ENCODE results near the gene SCN5A. TPM values are rescaled to one million over a fixed set of nuclear protein-coding genes. Genes with fewer than 3 reads are reported as not detected.

The SCN5A gene
- total RNA-seq, 2 experiments from 2014 or later, result 0.39 to 1.3 TPM

DNA sequence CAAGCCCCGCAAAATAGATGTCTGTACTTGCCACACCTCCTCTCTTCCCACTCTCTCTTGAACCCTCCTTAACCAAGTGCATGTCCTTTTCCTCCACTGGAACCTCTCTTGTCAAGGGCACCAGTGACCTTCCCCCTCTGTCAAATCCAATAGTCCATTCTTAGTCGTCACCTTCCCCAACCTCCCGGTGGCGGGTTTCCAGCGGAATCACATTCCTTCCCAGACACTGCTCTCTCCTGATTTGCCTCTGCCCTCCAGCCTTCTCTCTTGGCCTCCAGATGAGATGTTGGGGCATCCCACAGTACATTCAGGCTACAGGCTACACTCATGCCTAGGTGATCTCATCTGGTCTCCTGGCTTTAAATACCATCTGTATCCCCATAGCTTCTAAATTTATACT, 31.1 kb downstream of the SCN5A start:
- Mint-ChIP-seq H3K27ac (no peak overlapping the region), H3K4me3 (no peak overlapping the region), H3K27me3 (no peaks in the 10 kb centered on the region), H3K36me3 (no peaks in the 10 kb centered on the region), H3K4me1 (no peaks in the 10 kb centered on the region), H3K9me3 (no peaks in the 10 kb centered on the region)
- no peak for DNase-seq

GRCh38 chr3:38617586-38617985, 31.9 kb downstream of the SCN5A start:
- Mint-ChIP-seq H3K36me3 (no peaks in the 10 kb centered on the region), H3K4me3 (no peak overlapping the region), H3K9me3 (no peaks in the 10 kb centered on the region), H3K27ac (no peak overlapping the region), H3K27me3 (no peaks in the 10 kb centered on the region), H3K4me1 (no peaks in the 10 kb centered on the region)
- DNase-seq, result no peak

- Mint-ChIP-seq H3K27ac (no peak overlapping the region), H3K27me3 (no peaks in the 10 kb centered on the region), H3K4me3 (no peak overlapping the region), H3K9me3 (no peaks in the 10 kb centered on the region), H3K4me1 (no peaks in the 10 kb centered on the region), H3K36me3 (no peaks in the 10 kb centered on the region)
- DNase-seq, result no peak
Observed at GRCh38 chr3:38617137-38617536, 32.4 kb downstream of the SCN5A start.

DNA sequence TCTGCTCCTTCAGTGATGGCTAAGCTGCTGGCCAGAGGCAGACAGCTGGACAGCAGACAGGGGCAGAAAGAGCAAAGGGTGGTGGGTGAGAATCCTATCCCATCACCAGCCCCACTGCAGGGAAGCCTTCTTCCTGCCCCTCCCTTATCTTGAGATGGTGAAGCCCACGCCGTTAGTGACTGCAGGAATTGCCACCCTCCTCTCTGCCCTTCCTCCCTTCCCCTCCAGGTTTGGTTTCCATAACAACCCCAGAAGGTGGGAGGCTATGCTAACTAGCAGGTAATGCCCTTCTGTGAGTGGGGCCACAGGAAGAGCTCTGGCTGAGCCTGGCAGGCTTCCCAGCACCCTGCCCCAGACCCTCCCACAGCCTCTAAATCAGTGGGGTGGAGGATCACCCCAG, 32.8 kb downstream of the SCN5A start:
- H3K27ac Mint-ChIP-seq, result no peak overlapping the region
- no peaks in the 10 kb centered on the region for H3K4me1 Mint-ChIP-seq
- no peaks in the 10 kb centered on the region for H3K9me3 Mint-ChIP-seq
- no peaks in the 10 kb centered on the region for H3K27me3 Mint-ChIP-seq
- no peak overlapping the region for H3K4me3 Mint-ChIP-seq
- no peak for DNase-seq
- no peaks in the 10 kb centered on the region for H3K36me3 Mint-ChIP-seq

DNA sequence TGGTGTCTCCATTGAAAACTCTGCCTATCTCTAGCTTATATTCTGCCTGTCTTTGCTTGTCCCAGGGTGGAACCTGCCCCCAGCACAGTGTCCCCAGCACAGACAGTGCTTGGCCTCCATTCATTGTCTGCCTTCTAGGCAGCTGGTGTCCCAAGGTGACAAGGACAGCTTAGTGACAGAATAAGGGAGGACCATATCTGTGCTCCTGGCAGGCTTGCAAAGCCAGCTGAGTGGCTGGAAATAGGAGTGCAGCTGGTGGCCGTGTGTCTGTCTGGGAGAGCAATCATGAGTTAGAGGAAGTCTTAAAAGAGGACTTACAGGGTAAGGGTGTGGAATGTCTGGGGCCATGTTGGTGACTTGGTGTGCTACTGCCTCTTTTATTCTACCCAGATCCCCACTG, 33.4 kb downstream of the SCN5A start:
- Mint-ChIP-seq H3K27ac (no peak overlapping the region), H3K9me3 (no peaks in the 10 kb centered on the region), H3K4me3 (no peak overlapping the region), H3K4me1 (no peaks in the 10 kb centered on the region), H3K36me3 (no peaks in the 10 kb centered on the region), H3K27me3 (no peaks in the 10 kb centered on the region)
- DNase-seq, result no peak

DNA sequence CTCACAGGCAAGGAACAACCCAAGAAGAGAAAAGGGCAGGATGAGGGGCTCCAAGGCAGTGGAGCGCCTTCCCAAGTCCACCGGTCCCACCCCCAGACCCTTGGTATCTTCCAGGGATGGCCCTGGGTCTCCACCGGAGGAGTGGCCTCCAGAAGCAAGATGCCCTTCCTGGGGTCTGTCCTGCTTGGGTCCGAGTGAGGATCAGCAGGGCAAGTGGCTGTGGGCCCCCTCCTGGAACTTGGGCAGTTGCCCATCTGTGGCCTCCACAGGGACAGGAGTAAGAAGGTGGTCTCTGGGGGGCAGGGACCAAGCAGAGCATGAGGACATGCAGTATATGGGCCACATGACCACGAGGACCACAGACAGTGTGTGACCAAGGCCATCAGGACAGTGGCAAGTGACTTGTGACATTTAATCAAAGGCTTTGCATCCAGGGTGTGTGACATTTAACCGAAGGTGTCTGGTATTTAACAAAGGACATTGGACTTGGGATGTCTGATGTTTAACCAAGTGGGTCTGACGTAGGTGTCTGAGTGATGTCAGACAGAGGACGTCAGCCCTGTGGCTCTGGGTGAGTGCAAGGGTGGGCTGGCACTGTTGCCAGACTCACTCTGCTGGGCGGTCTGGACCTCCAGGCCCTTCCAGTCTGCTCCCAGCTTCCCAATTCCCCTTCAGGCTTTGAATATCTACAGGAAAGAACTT, 34.7 kb downstream of the SCN5A start:
- Mint-ChIP-seq H3K36me3 (no peaks in the 10 kb centered on the region), H3K4me3 (no peak overlapping the region), H3K27me3 (no peaks in the 10 kb centered on the region), H3K9me3 (no peaks in the 10 kb centered on the region), H3K27ac (no peak overlapping the region), H3K4me1 (no peaks in the 10 kb centered on the region)
- no peak for DNase-seq

DNA sequence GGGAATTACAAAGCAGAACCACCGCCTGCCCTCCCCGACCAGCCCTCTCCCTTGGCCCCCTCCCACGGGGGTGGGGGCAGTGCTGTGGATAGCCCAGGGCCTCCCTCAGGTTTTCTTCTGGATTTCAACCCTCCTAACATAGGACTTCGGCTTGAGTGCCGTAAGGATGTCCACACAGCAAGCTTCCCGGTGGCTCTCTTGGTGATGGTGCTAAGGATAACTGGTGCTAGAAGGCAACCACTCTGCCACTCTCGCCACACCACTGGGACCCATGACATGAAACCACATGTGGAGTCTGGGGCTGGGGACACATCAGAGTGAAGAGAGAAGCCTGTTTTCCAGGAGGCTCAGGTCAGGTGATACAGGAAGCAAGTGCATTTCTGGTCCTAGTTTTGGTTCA, 35.4 kb downstream of the SCN5A start:
- H3K27me3 Mint-ChIP-seq, result no peaks in the 10 kb centered on the region
- no peak for DNase-seq
- H3K36me3 Mint-ChIP-seq, result no peaks in the 10 kb centered on the region
- no peaks in the 10 kb centered on the region for H3K9me3 Mint-ChIP-seq
- H3K27ac Mint-ChIP-seq, result no peak overlapping the region
- H3K4me1 Mint-ChIP-seq, result no peaks in the 10 kb centered on the region
- H3K4me3 Mint-ChIP-seq, result no peak overlapping the region

- no peak overlapping the region for H3K27ac Mint-ChIP-seq
- DNase-seq, result no peak
- no peaks in the 10 kb centered on the region for H3K4me1 Mint-ChIP-seq
- no peaks in the 10 kb centered on the region for H3K9me3 Mint-ChIP-seq
- H3K27me3 Mint-ChIP-seq, result no peaks in the 10 kb centered on the region
- no peak overlapping the region for H3K4me3 Mint-ChIP-seq
- H3K36me3 Mint-ChIP-seq, result no peaks in the 10 kb centered on the region
Observed at GRCh38 chr3:38613426-38613825, 36.1 kb downstream of the SCN5A start.

GRCh38 chr3:38611866-38612265, 37.6 kb downstream of the SCN5A start:
- H3K9me3 Mint-ChIP-seq, result no peaks in the 10 kb centered on the region

DNA sequence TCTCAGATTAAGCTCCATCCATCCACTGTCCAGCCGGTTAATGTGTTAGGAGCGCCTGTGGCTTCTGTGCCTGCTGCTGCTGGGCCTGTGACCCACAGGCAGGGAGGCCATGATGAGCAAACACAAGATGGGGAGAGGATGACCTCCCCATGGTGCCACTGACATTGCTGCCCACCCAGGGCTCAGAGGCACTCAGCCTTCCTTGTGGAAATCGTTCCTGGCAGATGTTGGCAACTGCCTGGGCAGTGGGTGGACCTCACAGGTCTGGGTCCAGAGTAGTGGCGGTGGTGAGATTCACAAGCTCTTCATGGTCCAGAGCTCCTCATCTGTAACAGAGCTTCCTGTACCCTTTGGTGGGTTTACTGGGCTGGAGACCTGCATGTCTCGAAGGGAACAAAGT, 38.6 kb downstream of the SCN5A start:
- no peak for DNase-seq
- Mint-ChIP-seq H3K27me3 (no peaks in the 10 kb centered on the region), H3K27ac (no peak overlapping the region), H3K36me3 (no peaks in the 10 kb centered on the region), H3K4me3 (no peak overlapping the region), H3K4me1 (no peaks in the 10 kb centered on the region), H3K9me3 (no peaks in the 10 kb centered on the region)

More at GRCh38 chr3:38611866-38612265, 37.6 kb downstream of the SCN5A start:
- Mint-ChIP-seq H3K36me3 (no peaks in the 10 kb centered on the region), H3K27ac (no peak overlapping the region), H3K4me3 (no peak overlapping the region), H3K27me3 (no peaks in the 10 kb centered on the region), H3K4me1 (no peaks in the 10 kb centered on the region)
- no peak for DNase-seq

DNA sequence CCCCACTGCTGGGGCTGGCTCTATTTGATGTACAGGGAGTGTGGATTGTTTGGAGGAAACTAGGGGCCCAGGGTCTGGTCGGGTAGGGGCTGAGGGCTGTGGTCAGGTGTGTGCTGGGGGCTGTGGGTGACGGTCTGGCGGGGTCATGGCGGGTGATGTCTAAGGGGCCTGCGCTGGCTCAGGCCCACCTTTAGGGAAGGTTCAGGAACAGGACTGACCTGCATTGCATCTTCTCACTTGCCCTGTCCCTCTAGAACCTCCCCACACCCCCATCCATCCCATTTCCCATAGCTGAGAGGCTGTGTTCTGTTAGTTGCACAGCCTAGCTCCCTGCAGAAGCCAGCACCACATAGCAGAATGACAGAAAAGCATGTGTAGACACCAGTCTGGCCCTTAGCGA, 39.1 kb downstream of the SCN5A start:
- Mint-ChIP-seq H3K27ac (no peak overlapping the region), H3K4me3 (no peak overlapping the region)

GRCh38 chr3:38609386-38610111, 39.9 kb downstream of the SCN5A start:
- H3K4me3 Mint-ChIP-seq, result no peak overlapping the region
- H3K9me3 Mint-ChIP-seq, result no peaks in the 10 kb centered on the region
- no peaks in the 10 kb centered on the region for H3K36me3 Mint-ChIP-seq
- no peaks in the 10 kb centered on the region for H3K4me1 Mint-ChIP-seq
- DNase-seq, result no peak
- H3K27ac Mint-ChIP-seq, result no peak overlapping the region
- no peaks in the 10 kb centered on the region for H3K27me3 Mint-ChIP-seq

More for the DNA sequence above, 39.1 kb downstream of the SCN5A start:
- DNase-seq, result no peak
- Mint-ChIP-seq H3K4me1 (no peaks in the 10 kb centered on the region), H3K36me3 (no peaks in the 10 kb centered on the region), H3K9me3 (no peaks in the 10 kb centered on the region), H3K27me3 (no peaks in the 10 kb centered on the region)

- H3K9me3 Mint-ChIP-seq, result no peaks in the 10 kb centered on the region
- H3K36me3 Mint-ChIP-seq, result no peaks in the 10 kb centered on the region
- H3K27ac Mint-ChIP-seq, result no peak overlapping the region
- H3K27me3 Mint-ChIP-seq, result no peaks in the 10 kb centered on the region
- DNase-seq, result no peak
- H3K4me3 Mint-ChIP-seq, result no peak overlapping the region
- H3K4me1 Mint-ChIP-seq, result no peaks in the 10 kb centered on the region
Observed at GRCh38 chr3:38608961-38609360, 40.5 kb downstream of the SCN5A start.

DNA sequence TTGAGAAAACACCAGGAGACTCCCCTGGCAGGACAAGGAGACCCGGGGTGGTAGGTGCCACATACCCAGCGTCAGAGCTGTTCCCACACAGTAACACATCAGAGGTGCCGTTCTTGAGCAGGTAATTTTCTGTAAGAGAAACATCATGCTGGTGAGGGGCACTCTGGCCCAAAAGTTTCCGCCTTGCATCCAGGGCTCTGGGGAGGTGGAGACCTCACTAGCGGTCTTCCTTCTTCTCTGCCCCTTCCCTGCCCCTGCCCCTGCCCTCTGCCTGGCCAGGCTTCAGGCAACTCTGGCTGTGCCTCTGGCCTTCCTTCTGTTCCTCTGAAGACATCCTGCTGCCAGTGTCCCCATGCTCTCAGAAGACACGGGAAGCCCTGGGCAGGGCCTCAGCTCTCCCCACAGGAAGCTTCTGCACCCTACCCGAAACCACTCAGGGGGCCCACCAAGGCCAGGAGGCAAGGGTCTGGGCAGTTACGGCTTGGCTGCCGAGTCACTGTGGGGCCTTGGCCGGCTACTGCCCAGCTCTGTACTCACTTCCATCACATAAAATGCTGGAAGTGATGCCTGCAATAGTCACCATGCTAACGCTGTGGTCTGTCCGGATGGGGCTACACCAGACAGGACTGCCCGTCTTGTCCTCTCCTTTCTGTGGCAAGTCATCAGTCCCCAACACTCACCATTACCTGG, 41.3 kb downstream of the SCN5A start:
- no peak overlapping the region for H3K27ac Mint-ChIP-seq
- no peaks in the 10 kb centered on the region for H3K9me3 Mint-ChIP-seq
- H3K27me3 Mint-ChIP-seq, result no peaks in the 10 kb centered on the region

GRCh38 chr3:38606561-38606960, 42.9 kb downstream of the SCN5A start:
- no peak overlapping the region for H3K4me3 Mint-ChIP-seq
- no peaks in the 10 kb centered on the region for H3K27me3 Mint-ChIP-seq
- no peak for DNase-seq
- H3K27ac Mint-ChIP-seq, result no peak overlapping the region
- H3K4me1 Mint-ChIP-seq, result no peaks in the 10 kb centered on the region
- H3K36me3 Mint-ChIP-seq, result no peaks in the 10 kb centered on the region
- H3K9me3 Mint-ChIP-seq, result no peaks in the 10 kb centered on the region

More for the DNA sequence above, 41.3 kb downstream of the SCN5A start:
- Mint-ChIP-seq H3K4me1 (no peaks in the 10 kb centered on the region), H3K36me3 (no peaks in the 10 kb centered on the region), H3K4me3 (no peak overlapping the region)
- DNase-seq, result no peak

Data from activated naive CD8-positive, alpha-beta T cell treated with anti-CD3 and anti-CD28 coated beads for 36 hours (primary cell).